GM21360 (cell line): ENCODE data around the gene KRT33B.
"Not testable (repeated sequence)": the region's sequence is repeated elsewhere in the genome, so short reads cannot be mapped to it uniquely, and the experiment has no call there.

Experiments
- ATAC-seq: cut with Tn5 transposase; IDR thresholded peaks from one replicate; pipeline ENCODE4 v1.9.1; 2021; ENCODE audit warnings: mild to moderate bottlenecking, moderate library complexity; ENCODE audit not compliant: unreplicated experiment

KRT33B gene

DNA sequence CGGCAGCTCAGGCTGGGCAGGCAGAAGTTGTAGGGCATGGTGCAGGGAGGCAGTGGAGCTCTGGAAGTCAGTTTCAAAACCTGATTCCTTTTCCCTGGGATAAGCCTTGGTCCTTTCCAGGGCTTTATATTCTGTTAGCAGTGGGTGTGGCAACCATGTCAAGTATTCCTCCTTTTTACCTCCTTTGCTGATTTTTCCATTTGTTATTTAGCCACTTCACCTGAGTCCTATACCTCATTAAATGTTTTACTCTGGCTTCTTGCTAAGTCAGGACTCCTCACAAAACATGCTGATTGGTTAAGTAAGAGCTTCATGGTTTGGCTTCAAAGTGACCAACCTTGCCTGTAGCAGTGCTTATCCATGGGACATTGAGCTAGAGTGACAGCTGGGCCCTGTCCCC, at the start of gene KRT33B:
Gene KRT33B, minus strand, starts transcription at position 101 of the 400 bp plus-strand sequence. Its CDS starts 63 bp downstream, at position 38.
- ATAC-seq = no peak

DNA sequence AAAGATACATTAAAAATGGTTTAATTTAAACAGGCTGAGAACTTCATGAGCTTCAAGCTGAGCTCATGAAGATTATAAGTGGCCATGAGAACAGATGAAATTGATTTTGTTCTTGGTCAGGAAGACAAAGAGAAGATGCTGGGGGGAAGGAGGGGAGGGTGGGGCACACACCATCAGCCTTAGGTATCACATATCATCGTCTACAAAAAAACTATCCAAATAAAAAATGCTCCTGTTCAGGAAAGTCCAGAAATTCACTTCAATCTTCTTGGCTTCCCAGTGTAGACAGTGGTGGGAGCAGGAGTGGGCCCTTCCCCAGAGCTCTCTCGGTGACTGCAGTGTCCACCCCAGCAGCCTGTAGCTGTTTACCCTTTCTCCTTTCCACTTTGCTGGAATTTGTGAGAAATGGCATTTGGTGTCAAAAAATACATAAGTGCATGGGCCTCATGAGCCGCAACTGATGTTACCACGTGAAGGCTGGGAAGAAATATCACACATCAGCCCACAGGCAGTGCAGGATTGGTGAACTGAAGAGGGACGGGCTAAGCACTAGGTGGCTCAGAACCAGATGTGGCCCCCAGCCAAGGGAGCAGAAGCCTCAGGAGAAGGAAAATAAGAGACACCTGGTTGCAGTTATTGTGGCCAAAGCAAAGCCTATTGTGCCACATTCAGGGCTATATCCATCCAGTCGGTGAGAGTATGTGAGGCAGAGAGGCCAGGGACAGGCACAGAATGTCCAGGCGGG, 48.7 kb upstream of the KRT33B start:
- no peak for ATAC-seq

- ATAC-seq = no peak
Measured at GRCh38 chr17:41417576-41418015, 48.0 kb upstream of the KRT33B start.

- no peak for ATAC-seq
Measured at GRCh38 chr17:41417127-41417526, 47.5 kb upstream of the KRT33B start.

- ATAC-seq = no peak
Measured at GRCh38 chr17:41416479-41416878, 46.9 kb upstream of the KRT33B start.

DNA sequence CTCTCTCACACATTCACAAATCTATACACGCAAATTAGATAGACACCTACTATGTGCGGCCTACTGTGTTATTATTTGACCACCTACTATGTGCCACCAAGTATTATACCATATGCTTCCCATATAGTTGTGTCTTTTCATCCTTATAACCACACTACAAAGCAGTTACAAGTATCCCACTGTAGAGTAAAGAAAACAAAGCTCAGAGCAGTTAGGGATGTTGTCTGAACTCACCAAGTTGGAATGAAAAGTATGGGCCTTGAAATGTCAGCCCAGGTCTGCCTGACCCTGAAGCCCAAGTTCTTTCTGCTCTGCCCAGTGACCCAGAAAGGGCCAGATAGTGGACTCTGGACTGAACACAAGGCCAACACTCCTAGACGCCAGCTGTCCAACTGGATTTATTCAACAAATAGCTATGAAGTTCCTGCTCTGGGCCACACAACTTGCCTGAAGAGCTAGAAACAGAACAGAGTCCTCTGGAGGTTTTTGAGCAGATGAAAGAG, 46.3 kb upstream of the KRT33B start:
- no peak for ATAC-seq

- no peak for ATAC-seq
Measured at GRCh38 chr17:41415411-41415810, 45.8 kb upstream of the KRT33B start.

GRCh38 chr17:41413982-41414381, 44.4 kb upstream of the KRT33B start:
- ATAC-seq = no peak

DNA sequence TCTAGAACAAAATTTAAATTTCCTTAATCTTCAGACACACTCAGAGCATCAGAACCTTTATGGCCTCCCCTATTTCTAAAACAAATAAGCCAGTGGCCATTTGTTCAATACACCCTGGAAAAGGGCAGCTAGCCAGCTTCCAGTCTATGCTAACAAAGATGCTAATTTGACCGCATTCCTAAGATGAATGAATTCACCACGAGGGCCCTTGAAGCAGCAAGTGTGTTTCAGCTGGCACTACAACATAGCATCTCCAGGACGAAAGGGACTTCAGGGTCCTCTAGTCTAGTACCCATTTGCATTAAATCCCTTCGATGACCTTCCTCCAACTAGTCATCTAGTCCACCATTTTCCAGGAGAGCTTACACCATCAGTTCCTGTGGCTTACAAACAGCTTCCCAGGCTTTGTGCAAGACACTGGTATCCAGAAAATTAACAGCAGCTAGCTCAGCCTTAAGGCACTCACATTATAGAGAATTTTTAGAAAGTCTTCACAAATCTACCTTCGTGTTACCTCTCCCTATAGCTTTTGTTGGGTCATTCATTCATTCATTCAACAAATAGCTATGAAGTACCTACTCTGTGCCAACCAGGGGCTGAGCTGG, 43.8 kb upstream of the KRT33B start:
- ATAC-seq = no peak

GRCh38 chr17:41411072-41411840, 41.6 kb upstream of the KRT33B start:
- no peak for ATAC-seq

DNA sequence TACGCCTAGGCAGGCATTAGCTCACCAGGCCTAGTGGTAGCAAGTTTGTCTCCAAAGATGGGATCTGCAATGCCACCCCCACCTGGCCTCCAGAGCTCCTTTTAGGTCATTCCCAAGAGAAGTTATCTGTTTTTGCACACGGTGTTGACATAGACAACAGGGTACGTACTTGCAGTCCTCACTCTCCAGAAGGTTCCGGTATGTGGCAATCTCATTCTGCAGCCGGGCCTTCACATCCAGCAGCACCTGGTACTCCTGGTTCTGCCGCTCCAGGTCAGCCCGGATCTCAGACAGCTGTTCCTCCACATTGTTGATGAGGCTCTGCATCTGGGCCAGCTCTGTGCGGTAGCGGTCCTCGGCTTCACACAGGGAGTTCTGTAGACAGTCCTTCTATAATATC, 37.6 kb upstream of the KRT33B start:
- ATAC-seq = no peak

DNA sequence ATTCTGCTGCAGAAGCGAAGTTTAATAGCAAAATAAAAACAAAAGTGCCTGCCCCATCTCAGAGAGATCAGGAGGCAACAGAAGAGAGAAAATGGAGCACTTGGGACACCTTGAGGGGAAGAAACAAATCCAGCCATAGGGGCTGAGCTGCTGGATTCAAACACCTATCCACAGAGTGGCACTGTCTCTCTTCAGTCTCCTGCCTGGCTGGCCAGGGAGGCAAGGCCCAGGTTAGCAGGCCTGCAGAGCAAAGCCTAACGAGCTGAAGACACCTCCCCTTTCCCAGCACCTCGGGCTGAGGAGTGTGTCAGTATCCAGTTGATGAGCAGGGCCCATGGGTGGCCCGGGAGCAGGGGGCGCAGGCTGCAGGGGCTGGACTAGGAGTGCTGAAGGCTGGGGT, 36.6 kb upstream of the KRT33B start:
- ATAC-seq = no peak

GRCh38 chr17:41404024-41404671, 34.5 kb upstream of the KRT33B start:
- ATAC-seq = no peak

- ATAC-seq = no peak
Measured at GRCh38 chr17:41403404-41404023, 33.9 kb upstream of the KRT33B start.

- ATAC-seq = no peak
Measured at GRCh38 chr17:41402161-41402560, 32.5 kb upstream of the KRT33B start.

DNA sequence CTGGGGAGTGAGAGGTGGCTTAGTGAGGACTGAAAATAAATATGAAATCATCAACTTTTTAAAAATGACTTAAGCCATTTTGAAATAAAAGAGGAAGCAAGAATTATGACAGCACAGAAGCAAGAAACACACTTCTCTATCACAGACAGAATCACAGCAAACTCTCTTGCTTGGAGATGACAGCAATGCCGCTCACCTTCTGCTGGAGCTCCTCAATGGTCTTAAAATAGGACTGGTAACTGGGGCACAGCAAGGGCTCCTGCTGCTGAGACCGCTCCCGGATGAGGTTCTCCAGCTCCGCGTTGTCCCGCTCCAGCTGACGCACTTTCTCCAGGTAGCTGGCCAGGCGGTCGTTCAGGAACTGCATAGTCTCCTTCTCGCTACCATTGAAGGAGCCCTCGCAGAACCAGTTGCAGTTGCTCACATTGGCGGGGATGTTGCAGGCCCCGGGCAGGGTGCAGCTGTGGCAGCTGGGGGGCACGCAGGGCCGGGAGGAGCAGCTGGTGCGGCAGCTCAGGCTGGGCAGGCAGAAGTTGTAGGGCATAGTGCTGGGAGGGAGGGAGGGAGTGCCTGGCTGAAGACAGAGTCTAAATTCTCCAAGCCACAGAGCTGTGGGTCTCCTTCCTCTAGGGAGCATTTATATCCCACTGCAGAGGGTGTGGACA, 27.5 kb upstream of the KRT33B start, which contains the start of gene KRT31:
Gene KRT31, minus strand, starts transcription at position 613 of the 665 bp plus-strand sequence. Its CDS starts 69 bp downstream, at position 544.
- ATAC-seq = no peak

GRCh38 chr17:41396340-41396739, 26.7 kb upstream of the KRT33B start:
- ATAC-seq = no peak

- no peak for ATAC-seq
Measured at GRCh38 chr17:41395611-41396010, 26.0 kb upstream of the KRT33B start.

DNA sequence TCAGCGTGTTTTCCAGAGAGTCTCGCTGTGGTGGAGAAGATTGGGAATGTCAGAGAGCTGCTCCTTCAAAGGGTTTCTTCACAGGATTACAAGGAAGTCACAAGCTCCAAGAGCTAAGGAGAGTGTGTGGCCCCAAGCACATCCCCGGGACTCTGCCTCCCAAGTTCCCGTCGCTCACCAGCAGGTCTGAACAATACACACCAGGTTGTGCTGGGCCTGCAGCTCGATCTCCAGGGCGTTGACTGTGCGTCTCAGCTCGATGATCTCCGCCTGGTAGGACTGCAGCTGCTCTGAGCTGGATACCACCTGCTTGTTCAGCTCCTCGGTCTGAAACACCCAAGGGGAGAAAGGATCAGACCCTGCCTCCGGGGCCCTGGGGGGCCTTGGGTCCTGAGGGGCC, 25.4 kb upstream of the KRT33B start:
- not testable (repeated sequence) for ATAC-seq
